HCT116 (cell line): ENCODE measurements around the gene C8A. TPM values are rescaled to one million over a fixed set of nuclear protein-coding genes. Genes with fewer than 3 reads are reported as not detected.

ENCODE experiments used
- ATAC-seq: fragments of 200-7000 bp; cut with Tn5 transposase; 2 replicates; pipeline ENCODE4 v1.9.1; 2020; ENCODE audit warnings: mild to moderate bottlenecking, moderate library complexity
- BruUV-seq: library from RNA; stranded (reverse); fragments of 400-500 nt; replicated peaks from 2 replicates; lab custom pipeline; 2021; lab: Mats Ljungman, UMichigan
- CTCF ChIA-PET: fragments of 300-600 bp; sonication (Branson Sonifier 250); formaldehyde crosslinking; loops from one replicate; lab custom pipeline; 2021; ENCODE audit warnings: antibody characterized with exemption; lab: Charles Lee
- POLR2A ChIA-PET: fragments of 300-600, 350-600 bp; sonication (Branson Sonifier 250); formaldehyde crosslinking; loops from one replicate; lab custom pipeline; 2021; ENCODE audit warnings: antibody characterized with exemption; lab: Charles Lee
- RAD21 ChIA-PET, 2 experiments: fragments of 300-600 bp; sonication (Branson Sonifier 250); formaldehyde crosslinking; loops; one replicate each; lab custom pipeline; 2023; ENCODE audit warnings: low total read pairs in 2 of 2; ENCODE audit not compliant: uncharacterized antibody in 2 of 2, unreplicated experiment in 2 of 2, low non-redundant PET in 1 of 2; lab: Charles Lee
- DNase-seq: peaks from one replicate; pipeline ENCODE4 v3.0.0-alpha.2; 2010; ENCODE audit warnings: low read depth, low spot score
- H2AFZ ChIP-seq: fragments of 200-600 bp; shearing (Covaris generic), sonication (generic); 2 replicates; pipeline ENCODE4 v1.6.1; 2017; ENCODE audit warnings: low read depth, mixed run types, mixed read lengths, antibody characterized with exemption, low read length; ENCODE audit not compliant: poor library complexity, severe bottlenecking
- H3K27ac ChIP-seq: 2 replicates; pipeline ENCODE4 v1.5.1; 2012; ENCODE audit warnings: low read depth, low read length
- H3K27me3 ChIP-seq: fragments of 200-600 bp; sonication (generic); 2 replicates; pipeline ENCODE4 v1.6.1; 2016; ENCODE audit warnings: mixed run types, low read length, mixed read lengths; ENCODE audit not compliant: insufficient read depth
- H3K36me3 ChIP-seq, 2 experiments: fragments of 200-500 bp in 1 of 2; fragments of 200-600 bp in 1 of 2; sonication (Bioruptor generic) in 1 of 2; sonication (generic) in 1 of 2; 2 replicates each; pipeline versions ENCODE4 v1.5.1 to v1.6.1; 2014 to 2016; ENCODE audit warnings: low read length in 2 of 2, inconsistent platforms in 1 of 2, mixed read lengths in 1 of 2, mixed run types in 1 of 2; ENCODE audit not compliant: insufficient read depth in 2 of 2, control insufficient read depth in 1 of 2
- H3K4me1 ChIP-seq, 2 experiments: fragments of 200-600 bp in 1 of 2; sonication (generic) in 1 of 2; 2 replicates each; pipeline versions ENCODE4 v1.5.1 to v1.6.1; 2012 to 2017; ENCODE audit warnings: low read length in 2 of 2, inconsistent platforms in 1 of 2, mild to moderate bottlenecking in 1 of 2, mixed read lengths in 1 of 2, mixed run types in 1 of 2, moderate library complexity in 1 of 2; ENCODE audit not compliant: insufficient read depth in 2 of 2, control insufficient read depth in 1 of 2
- H3K4me2 ChIP-seq: fragments of 200-600 bp; sonication (generic); 2 replicates; pipeline ENCODE4 v1.6.1; 2017; ENCODE audit warnings: mixed run types, low read length, mixed read lengths
- H3K4me3 ChIP-seq, 2 experiments: fragments of 200-600 bp in 1 of 2; sonication (generic) in 1 of 2; replicated peaks in 1 of 2; 2 replicates each; pipeline ENCODE4 v1.5.1; 2011 to 2016; ENCODE audit warnings: low read length in 2 of 2, control low read depth in 1 of 2, low read depth in 1 of 2, mild to moderate bottlenecking in 1 of 2, mixed read lengths in 1 of 2, mixed run types in 1 of 2
- H3K79me2 ChIP-seq: fragments of 200-600 bp; sonication (generic); 2 replicates; pipeline ENCODE4 v1.6.1; 2017; ENCODE audit warnings: mild to moderate bottlenecking, mixed run types, low read length, moderate library complexity, mixed read lengths; ENCODE audit not compliant: insufficient read depth
- H3K9ac ChIP-seq: fragments of 200-600 bp; sonication (generic); 2 replicates; pipeline ENCODE4 v1.6.1; 2016; ENCODE audit warnings: low read length, mixed read lengths
- H3K9me2 ChIP-seq: fragments of 200-600 bp; sonication (generic), shearing (Covaris generic); 2 replicates; pipeline ENCODE4 v1.6.1; 2017; ENCODE audit warnings: mixed run types, mild to moderate bottlenecking, moderate library complexity; ENCODE audit not compliant: insufficient read depth
- H3K9me3 ChIP-seq, 2 experiments: fragments of 200-500 bp in 1 of 2; fragments of 200-600 bp in 1 of 2; sonication (Bioruptor generic) in 1 of 2; sonication (generic) in 1 of 2; 2 replicates each; pipeline ENCODE4 v1.6.1; 2014 to 2017; ENCODE audit warnings: low read length in 2 of 2, mixed read lengths in 2 of 2, inconsistent platforms in 1 of 2, low read depth in 1 of 2, mild to moderate bottlenecking in 1 of 2, mixed run types in 1 of 2, moderate library complexity in 1 of 2; ENCODE audit not compliant: control insufficient read depth in 1 of 2, insufficient read depth in 1 of 2
- H4K20me1 ChIP-seq: fragments of 200-600 bp; sonication (generic), shearing (Covaris generic); 2 replicates; pipeline ENCODE4 v1.6.1; 2017; ENCODE audit warnings: mixed run types, mild to moderate bottlenecking, moderate library complexity; ENCODE audit not compliant: insufficient read depth
- CBX3 ChIP-seq: IDR thresholded peaks from 2 replicates; pipeline ENCODE4 v1.6.1; 2012; ENCODE audit warnings: low read depth
- CEBPB ChIP-seq: IDR thresholded peaks from 2 replicates; pipeline ENCODE4 v1.6.1; 2012; ENCODE audit warnings: low read depth
- EGR1 ChIP-seq: IDR thresholded peaks from 2 replicates; pipeline ENCODE4 v1.6.1; 2012; ENCODE audit warnings: low read depth
- ELF1 ChIP-seq: IDR thresholded peaks from 2 replicates; pipeline ENCODE4 v1.6.1; 2012; ENCODE audit warnings: low read depth, borderline replicate concordance
- EZH2 ChIP-seq: fragments of 200-600 bp; sonication (generic); IDR thresholded peaks from 2 replicates; pipeline ENCODE4 v1.6.1; 2017; ENCODE audit warnings: antibody characterized with exemption, mixed run types
- EZH2phosphoT487 ChIP-seq: fragments of 200-600 bp; IDR thresholded peaks from 2 replicates; pipeline ENCODE4 v1.6.1; 2018; ENCODE audit warnings: antibody characterized with exemption, borderline replicate concordance
- MAX ChIP-seq: IDR thresholded peaks from 2 replicates; pipeline ENCODE4 v1.6.1; 2012
- POLR2A ChIP-seq: IDR thresholded peaks from 2 replicates; pipeline ENCODE4 v1.7.0; 2011; ENCODE audit warnings: borderline replicate concordance; ENCODE audit not compliant: insufficient read depth, insufficient read length; ENCODE audit errors: extremely low read depth
- POLR2AphosphoS5 ChIP-seq: IDR thresholded peaks from 2 replicates; pipeline ENCODE4 v1.6.1; 2011; ENCODE audit warnings: mild to moderate bottlenecking, low read depth, low read length, moderate library complexity
- RAD21 ChIP-seq: IDR thresholded peaks from 2 replicates; pipeline ENCODE4 v1.6.1; 2012; ENCODE audit warnings: low read depth, mild to moderate bottlenecking
- SIN3A ChIP-seq: IDR thresholded peaks from 2 replicates; pipeline ENCODE4 v1.6.1; 2012; ENCODE audit warnings: low read depth
- SP1 ChIP-seq: IDR thresholded peaks from 2 replicates; pipeline ENCODE4 v1.6.1; 2012; ENCODE audit warnings: low read depth
- YY1 ChIP-seq: IDR thresholded peaks from 2 replicates; pipeline ENCODE4 v1.6.1; 2011; ENCODE audit warnings: low read length, low read depth, moderate library complexity, mild to moderate bottlenecking; ENCODE audit not compliant: insufficient replicate concordance; ENCODE audit errors: extremely low read depth
- intact Hi-C: fragments of 100-400 bp; cut with micrococcal nuclease; formaldehyde crosslinking; loops from 2 replicates; pipeline ENCODE4 v1.10.0; 2022
- total RNA-seq: library from RNA; stranded (reverse); gene quantifications from one replicate; pipeline ENCODE4 v1.2.1, GENCODE V29; 2021; ENCODE audit not compliant: unreplicated experiment
- TF ChIP-seq, protein P1 (sequence below): IDR thresholded peaks from 2 replicates; pipeline ENCODE4 v1.6.1; 2011; ENCODE audit warnings: mild to moderate bottlenecking, low read length, moderate library complexity; ENCODE audit not compliant: insufficient replicate concordance; ENCODE audit errors: extremely low read depth
- TF ChIP-seq, protein P2 (sequence below): IDR thresholded peaks from 2 replicates; pipeline ENCODE4 v1.6.1; 2012
- TF ChIP-seq, protein P3 (sequence below): IDR thresholded peaks from 2 replicates; pipeline ENCODE4 v1.6.1; 2012; ENCODE audit warnings: low read depth

Gene C8A
- total RNA-seq, 1 experiment from 2014 or later = 0.10 TPM

- TF ChIP-seq, protein P1, sequence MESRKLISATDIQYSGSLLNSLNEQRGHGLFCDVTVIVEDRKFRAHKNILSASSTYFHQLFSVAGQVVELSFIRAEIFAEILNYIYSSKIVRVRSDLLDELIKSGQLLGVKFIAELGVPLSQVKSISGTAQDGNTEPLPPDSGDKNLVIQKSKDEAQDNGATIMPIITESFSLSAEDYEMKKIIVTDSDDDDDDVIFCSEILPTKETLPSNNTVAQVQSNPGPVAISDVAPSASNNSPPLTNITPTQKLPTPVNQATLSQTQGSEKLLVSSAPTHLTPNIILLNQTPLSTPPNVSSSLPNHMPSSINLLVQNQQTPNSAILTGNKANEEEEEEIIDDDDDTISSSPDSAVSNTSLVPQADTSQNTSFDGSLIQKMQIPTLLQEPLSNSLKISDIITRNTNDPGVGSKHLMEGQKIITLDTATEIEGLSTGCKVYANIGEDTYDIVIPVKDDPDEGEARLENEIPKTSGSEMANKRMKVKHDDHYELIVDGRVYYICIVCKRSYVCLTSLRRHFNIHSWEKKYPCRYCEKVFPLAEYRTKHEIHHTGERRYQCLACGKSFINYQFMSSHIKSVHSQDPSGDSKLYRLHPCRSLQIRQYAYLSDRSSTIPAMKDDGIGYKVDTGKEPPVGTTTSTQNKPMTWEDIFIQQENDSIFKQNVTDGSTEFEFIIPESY = no peak
- no peak for TF ChIP-seq SP1
- TF ChIP-seq, protein P2, sequence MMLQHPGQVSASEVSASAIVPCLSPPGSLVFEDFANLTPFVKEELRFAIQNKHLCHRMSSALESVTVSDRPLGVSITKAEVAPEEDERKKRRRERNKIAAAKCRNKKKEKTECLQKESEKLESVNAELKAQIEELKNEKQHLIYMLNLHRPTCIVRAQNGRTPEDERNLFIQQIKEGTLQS = no peak
- TF ChIP-seq ELF1 = no peak
- TF ChIP-seq CEBPB = no peak
- TF ChIP-seq, all 23 proteins: peak for 0
Observed at GRCh38 chr1:56904663-56905397, 50.2 kb downstream of the C8A start (continued).

DNA sequence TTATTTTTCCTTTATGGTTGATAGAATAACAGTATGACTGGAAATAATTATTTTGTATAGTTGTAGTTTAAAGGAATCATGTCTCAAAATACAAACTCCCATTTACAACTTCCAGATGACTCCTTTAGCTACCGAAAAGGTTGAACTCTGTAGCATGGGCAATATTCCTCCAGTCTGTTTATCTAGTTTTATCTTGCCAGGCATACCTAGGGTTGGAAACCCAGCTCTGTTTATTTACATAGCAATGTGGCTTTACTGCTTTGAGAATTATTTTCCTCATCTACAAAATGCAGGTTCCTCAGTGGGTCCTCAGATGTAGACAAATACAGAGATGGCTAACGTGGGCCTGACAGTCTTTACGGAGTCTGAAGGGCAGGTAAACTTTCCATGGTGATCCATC lies 51.1 kb downstream of the C8A start:
- ChIA-PET POLR2A (no interaction called here), CTCF (no interaction called here)
- BruUV-seq = no TSS peak
- TF ChIP-seq CEBPB (no peak), SIN3A (no peak), ELF1 (no peak), RAD21 (no peak), EZH2phosphoT487 (no peak), POLR2AphosphoS5 (no peak), EZH2 (no peak), EGR1 (no peak), YY1 (no peak), POLR2A (no peak), MAX (no peak), CBX3 (no peak)
- TF ChIP-seq, protein P1 = no peak
- TF ChIP-seq, protein P2 = no peak
- TF ChIP-seq, protein P3, sequence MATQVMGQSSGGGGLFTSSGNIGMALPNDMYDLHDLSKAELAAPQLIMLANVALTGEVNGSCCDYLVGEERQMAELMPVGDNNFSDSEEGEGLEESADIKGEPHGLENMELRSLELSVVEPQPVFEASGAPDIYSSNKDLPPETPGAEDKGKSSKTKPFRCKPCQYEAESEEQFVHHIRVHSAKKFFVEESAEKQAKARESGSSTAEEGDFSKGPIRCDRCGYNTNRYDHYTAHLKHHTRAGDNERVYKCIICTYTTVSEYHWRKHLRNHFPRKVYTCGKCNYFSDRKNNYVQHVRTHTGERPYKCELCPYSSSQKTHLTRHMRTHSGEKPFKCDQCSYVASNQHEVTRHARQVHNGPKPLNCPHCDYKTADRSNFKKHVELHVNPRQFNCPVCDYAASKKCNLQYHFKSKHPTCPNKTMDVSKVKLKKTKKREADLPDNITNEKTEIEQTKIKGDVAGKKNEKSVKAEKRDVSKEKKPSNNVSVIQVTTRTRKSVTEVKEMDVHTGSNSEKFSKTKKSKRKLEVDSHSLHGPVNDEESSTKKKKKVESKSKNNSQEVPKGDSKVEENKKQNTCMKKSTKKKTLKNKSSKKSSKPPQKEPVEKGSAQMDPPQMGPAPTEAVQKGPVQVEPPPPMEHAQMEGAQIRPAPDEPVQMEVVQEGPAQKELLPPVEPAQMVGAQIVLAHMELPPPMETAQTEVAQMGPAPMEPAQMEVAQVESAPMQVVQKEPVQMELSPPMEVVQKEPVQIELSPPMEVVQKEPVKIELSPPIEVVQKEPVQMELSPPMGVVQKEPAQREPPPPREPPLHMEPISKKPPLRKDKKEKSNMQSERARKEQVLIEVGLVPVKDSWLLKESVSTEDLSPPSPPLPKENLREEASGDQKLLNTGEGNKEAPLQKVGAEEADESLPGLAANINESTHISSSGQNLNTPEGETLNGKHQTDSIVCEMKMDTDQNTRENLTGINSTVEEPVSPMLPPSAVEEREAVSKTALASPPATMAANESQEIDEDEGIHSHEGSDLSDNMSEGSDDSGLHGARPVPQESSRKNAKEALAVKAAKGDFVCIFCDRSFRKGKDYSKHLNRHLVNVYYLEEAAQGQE = no peak

More for the DNA sequence above, 51.1 kb downstream of the C8A start:
- Histone ChIP-seq H3K9me2 (no peaks in the 10 kb centered on the region), H3K9ac (no peak overlapping the region), H3K4me3 (no peak overlapping the region), H3K4me2 (no peak overlapping the region), H3K79me2 (no peaks in the 10 kb centered on the region), H2AFZ (no peak overlapping the region), H3K4me1 (no peaks in the 10 kb centered on the region), H3K36me3 (no peaks in the 10 kb centered on the region), H3K9me3 (no peaks in the 10 kb centered on the region), H4K20me1 (no peaks in the 10 kb centered on the region), H3K27ac (no peak overlapping the region), H3K27me3 (peaks cover 15% of the 10 kb centered on the region; the same call in 1 of the 2 replicates)
- RAD21 ChIA-PET = no interaction called here
- ATAC-seq = no peak
- DNase-seq = no peak
- intact Hi-C loops = no loop called here
